ENCODE data around the gene HSPA1B. TPM values are rescaled to one million over a fixed set of nuclear protein-coding genes. Genes with fewer than 3 reads are reported as not detected.

HSPA1B gene
- total RNA-seq, 1 experiment from 2014 or later: 265 TPM

DNA sequence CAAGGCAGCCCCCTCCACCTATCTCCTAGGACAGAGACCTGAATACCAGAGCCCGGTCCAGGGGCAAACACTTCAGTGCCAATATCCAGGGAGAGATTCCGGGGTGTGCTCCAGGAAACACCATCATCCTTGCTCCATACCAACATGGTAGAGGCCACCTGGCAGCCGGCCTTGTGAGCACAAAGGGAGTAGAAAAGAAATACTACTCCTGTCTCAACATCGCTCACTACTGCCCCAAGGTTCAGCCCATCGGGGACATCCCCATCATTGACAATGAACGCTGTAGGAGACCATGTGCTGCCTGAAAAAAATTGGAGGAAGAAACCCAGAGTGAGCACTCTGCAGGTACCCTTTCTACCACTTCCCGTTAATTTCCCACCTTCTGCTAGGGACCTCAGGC is 33.6 kb downstream of the HSPA1B start:
- H3K4me3 ChIP-seq (ENCODE audit: low read length): no peak overlapping the region
- intact Hi-C loops (cut with micrococcal nuclease): loop anchor here (5.0 to 10.0 kb wide), 2 partner anchors 36 to 176 kb away; partner anchors contain the start of genes EHMT2 and LY6G5C
- H3F3A ChIP-seq (ENCODE audit: low read length, unreplicated experiment): no peaks in the 10 kb centered on the region
- ChIA-PET CTCF (no interaction called here), POLR2A (ENCODE audit: unreplicated experiment) (no interaction called here)
- 0 out of 2 replicates have a peak, but pooled peaks cover 5% of the 10 kb centered on the region for H3K79me2 ChIP-seq (ENCODE audit: low read length)
- no peaks in the 10 kb centered on the region for H3K9me3 ChIP-seq (ENCODE audit: low read length)
- peaks cover 5% of the 10 kb centered on the region; the same call in 1 of the 2 replicates for H3K4me1 ChIP-seq (ENCODE audit: insufficient read depth, low read length)
- ATAC-seq: no peak
- peak overlapping the region; percentile 95; the same call in 1 of the 2 replicates for H3K4me2 ChIP-seq (ENCODE audit: low read length)
- no peak overlapping the region for H3K9ac ChIP-seq (ENCODE audit: low read length)
- DNase-seq: no peak
- H4K20me1 ChIP-seq (ENCODE audit: low read length): no peaks in the 10 kb centered on the region
- no peak overlapping the region for H2AFZ ChIP-seq (ENCODE audit: low read length)
- no peaks in the 10 kb centered on the region for H3K9me2 ChIP-seq (replicated peaks; ENCODE audit: low read length)
- H3K27me3 ChIP-seq (ENCODE audit: low read length): no peaks in the 10 kb centered on the region
- peaks cover 7% of the 10 kb centered on the region for H3K36me3 ChIP-seq (ENCODE audit: low read depth, low read length)
- no TSS peak for BruUV-seq (replicated peaks)
- no peak for TF ChIP-seq EZH2 (IDR thresholded peaks at IDR 0.05; ENCODE audit: low read length, unreplicated experiment)
- no peak for TF ChIP-seq EZH2phosphoT487 (IDR thresholded peaks at IDR 0.05; ENCODE audit: borderline replicate concordance, low read length)
- TF ChIP-seq, protein P1, sequence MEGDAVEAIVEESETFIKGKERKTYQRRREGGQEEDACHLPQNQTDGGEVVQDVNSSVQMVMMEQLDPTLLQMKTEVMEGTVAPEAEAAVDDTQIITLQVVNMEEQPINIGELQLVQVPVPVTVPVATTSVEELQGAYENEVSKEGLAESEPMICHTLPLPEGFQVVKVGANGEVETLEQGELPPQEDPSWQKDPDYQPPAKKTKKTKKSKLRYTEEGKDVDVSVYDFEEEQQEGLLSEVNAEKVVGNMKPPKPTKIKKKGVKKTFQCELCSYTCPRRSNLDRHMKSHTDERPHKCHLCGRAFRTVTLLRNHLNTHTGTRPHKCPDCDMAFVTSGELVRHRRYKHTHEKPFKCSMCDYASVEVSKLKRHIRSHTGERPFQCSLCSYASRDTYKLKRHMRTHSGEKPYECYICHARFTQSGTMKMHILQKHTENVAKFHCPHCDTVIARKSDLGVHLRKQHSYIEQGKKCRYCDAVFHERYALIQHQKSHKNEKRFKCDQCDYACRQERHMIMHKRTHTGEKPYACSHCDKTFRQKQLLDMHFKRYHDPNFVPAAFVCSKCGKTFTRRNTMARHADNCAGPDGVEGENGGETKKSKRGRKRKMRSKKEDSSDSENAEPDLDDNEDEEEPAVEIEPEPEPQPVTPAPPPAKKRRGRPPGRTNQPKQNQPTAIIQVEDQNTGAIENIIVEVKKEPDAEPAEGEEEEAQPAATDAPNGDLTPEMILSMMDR (conservative IDR thresholded peaks at IDR 0.05; ENCODE audit: low read depth, low read length): no peak
- no peak overlapping the region for H3K27ac ChIP-seq (ENCODE audit: low read length)

DNA sequence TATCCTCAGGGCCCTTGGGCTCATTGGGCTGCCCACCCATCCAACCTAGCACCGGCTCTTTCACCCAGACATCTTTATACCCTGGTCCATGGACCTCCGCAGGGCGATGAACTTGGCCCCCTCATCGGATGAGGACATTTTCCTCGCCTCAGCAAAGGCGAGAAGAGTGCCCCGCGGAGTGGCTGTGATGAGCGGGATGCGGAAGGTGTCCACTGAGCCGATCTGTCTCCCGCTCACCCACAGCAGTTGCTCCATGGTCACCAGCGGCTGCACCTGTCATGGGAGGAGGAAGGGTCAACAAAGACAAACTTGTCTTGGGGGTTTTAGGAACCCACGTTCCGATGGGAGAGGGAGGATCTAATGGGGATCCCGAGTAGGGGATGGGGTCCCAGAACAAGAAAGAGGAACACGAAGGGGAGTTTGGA is 34.4 kb downstream of the HSPA1B start:
- Histone ChIP-seq H3K27me3 (ENCODE audit: low read length) (no peaks in the 10 kb centered on the region), H3K36me3 (ENCODE audit: low read depth, low read length) (peaks cover 7% of the 10 kb centered on the region), H3K9me2 (replicated peaks; ENCODE audit: low read length) (no peaks in the 10 kb centered on the region), H3K4me2 (ENCODE audit: low read length) (peak overlapping the region; percentile 95), H3F3A (ENCODE audit: low read length, unreplicated experiment) (no peaks in the 10 kb centered on the region), H3K4me3 (ENCODE audit: low read length) (peak overlapping the region; percentile 78), H4K20me1 (ENCODE audit: low read length) (no peaks in the 10 kb centered on the region), H3K27ac (ENCODE audit: low read length) (no peak overlapping the region), H3K9me3 (ENCODE audit: low read length) (no peaks in the 10 kb centered on the region), H3K9ac (ENCODE audit: low read length) (peak overlapping the region; percentile 63), H3K79me2 (ENCODE audit: low read length) (0 out of 2 replicates have a peak, but pooled peaks cover 5% of the 10 kb centered on the region), H2AFZ (ENCODE audit: low read length) (peak overlapping the region; percentile 65), H3K4me1 (ENCODE audit: insufficient read depth, low read length) (peaks cover 5% of the 10 kb centered on the region; the same call in 1 of the 2 replicates)
- TF ChIP-seq, protein P1 (conservative IDR thresholded peaks at IDR 0.05; ENCODE audit: low read depth, low read length): no peak
- TF ChIP-seq EZH2 (IDR thresholded peaks at IDR 0.05; ENCODE audit: low read length, unreplicated experiment): no peak
- no peak for TF ChIP-seq EZH2phosphoT487 (IDR thresholded peaks at IDR 0.05; ENCODE audit: borderline replicate concordance, low read length)
- no TSS peak for BruUV-seq (replicated peaks)
- CTCF ChIA-PET: no interaction called here
- POLR2A ChIA-PET (ENCODE audit: unreplicated experiment): no interaction called here
- intact Hi-C loops (cut with micrococcal nuclease): loop anchor here (2.0 to 10.0 kb wide), 3 partner anchors 35 to 177 kb away; partner anchors contain the start of genes EHMT2 and LY6G5C
- no peak for ATAC-seq
- DNase-seq: no peak

Measured in PC-3 (cell line).